Osteoblast (primary cell): ENCODE data around the gene ZNHIT2. TPM values are rescaled to one million over a fixed set of nuclear protein-coding genes. Genes with fewer than 3 reads are reported as not detected.
A peak's percentile ranks its signal among the peaks of the same experiment; 100 is the strongest.

Experiments used
- DNase-seq: peaks from one replicate; pipeline ENCODE4 v3.0.0; 2011; ENCODE audit warnings: low spot score, mixed read lengths; ENCODE audit not compliant: insufficient read length; ENCODE audit errors: missing footprints
- H2AFZ ChIP-seq: 2 replicates; pipeline ENCODE4 v1.6.0; 2011; ENCODE audit warnings: mild to moderate bottlenecking, low read length
- H3K27ac ChIP-seq: 2 replicates; pipeline ENCODE4 v1.5.1; 2011; ENCODE audit warnings: mild to moderate bottlenecking, low read depth, low read length, moderate library complexity
- H3K27me3 ChIP-seq: 2 replicates; pipeline ENCODE4 v1.6.0; 2012; ENCODE audit warnings: mild to moderate bottlenecking, control low read depth, inconsistent platforms, low read length, moderate library complexity; ENCODE audit not compliant: insufficient read depth
- H3K36me3 ChIP-seq: 2 replicates; pipeline ENCODE4 v1.5.1; 2011; ENCODE audit warnings: mild to moderate bottlenecking, low read length, control low read depth, moderate library complexity; ENCODE audit not compliant: insufficient read depth
- H3K4me1 ChIP-seq: 2 replicates; pipeline ENCODE4 v1.5.1; 2011; ENCODE audit warnings: mild to moderate bottlenecking, low read length, control low read depth, moderate library complexity; ENCODE audit not compliant: insufficient read depth
- H3K4me2 ChIP-seq: 2 replicates; pipeline ENCODE4 v1.6.0; 2011; ENCODE audit warnings: mild to moderate bottlenecking, low read length; ENCODE audit not compliant: insufficient read depth
- H3K4me3 ChIP-seq: fragments of 200-600 bp; sonication (generic); 3 replicates; pipeline ENCODE4 v1.5.1; 2012; ENCODE audit warnings: mild to moderate bottlenecking, low read length, inconsistent platforms; ENCODE audit not compliant: insufficient read depth
- H3K79me2 ChIP-seq: 2 replicates; pipeline ENCODE4 v1.6.0; 2012; ENCODE audit warnings: mild to moderate bottlenecking, low read length, control low read depth, inconsistent platforms; ENCODE audit not compliant: insufficient read depth
- H3K9me3 ChIP-seq: 2 replicates; pipeline ENCODE4 v1.5.1; 2011; ENCODE audit warnings: low read depth, low read length, control low read depth
- H4K20me1 ChIP-seq: 2 replicates; pipeline ENCODE4 v1.6.0; 2012; ENCODE audit warnings: mild to moderate bottlenecking, low read length, control low read depth; ENCODE audit not compliant: insufficient read depth
- small RNA-seq: library from RNA; depleted of rRNA; stranded (forward); fragments of <200 nt; gene quantifications from one replicate; pipeline ENCODE3, GENCODE V24; 2012
- total RNA-seq: library from RNA; depleted of rRNA; stranded (reverse); fragments of >200 nt; gene quantifications from 2 replicates; pipeline ENCODE4 v1.2.3, GENCODE V29; 2012
- TF ChIP-seq, protein P1 (sequence below): IDR thresholded peaks from 2 replicates; pipeline ENCODE4 v1.5.1; 2011; ENCODE audit warnings: mild to moderate bottlenecking, low read depth, low read length, moderate library complexity; ENCODE audit errors: extremely low read depth

The ZNHIT2 gene
- total RNA-seq, 1 donor = 12.3 TPM

GRCh38 chr11:65066805-65067291 is 50.7 kb downstream of the ZNHIT2 start:
- H3K36me3 ChIP-seq = no peaks in the 10 kb centered on the region
- H3K27me3 ChIP-seq = no peaks in the 10 kb centered on the region
- H3K4me3 ChIP-seq = no peak overlapping the region
- H3K4me1 ChIP-seq = no peaks in the 10 kb centered on the region
- no peaks in the 10 kb centered on the region for H3K9me3 ChIP-seq
- TF ChIP-seq, protein P1, sequence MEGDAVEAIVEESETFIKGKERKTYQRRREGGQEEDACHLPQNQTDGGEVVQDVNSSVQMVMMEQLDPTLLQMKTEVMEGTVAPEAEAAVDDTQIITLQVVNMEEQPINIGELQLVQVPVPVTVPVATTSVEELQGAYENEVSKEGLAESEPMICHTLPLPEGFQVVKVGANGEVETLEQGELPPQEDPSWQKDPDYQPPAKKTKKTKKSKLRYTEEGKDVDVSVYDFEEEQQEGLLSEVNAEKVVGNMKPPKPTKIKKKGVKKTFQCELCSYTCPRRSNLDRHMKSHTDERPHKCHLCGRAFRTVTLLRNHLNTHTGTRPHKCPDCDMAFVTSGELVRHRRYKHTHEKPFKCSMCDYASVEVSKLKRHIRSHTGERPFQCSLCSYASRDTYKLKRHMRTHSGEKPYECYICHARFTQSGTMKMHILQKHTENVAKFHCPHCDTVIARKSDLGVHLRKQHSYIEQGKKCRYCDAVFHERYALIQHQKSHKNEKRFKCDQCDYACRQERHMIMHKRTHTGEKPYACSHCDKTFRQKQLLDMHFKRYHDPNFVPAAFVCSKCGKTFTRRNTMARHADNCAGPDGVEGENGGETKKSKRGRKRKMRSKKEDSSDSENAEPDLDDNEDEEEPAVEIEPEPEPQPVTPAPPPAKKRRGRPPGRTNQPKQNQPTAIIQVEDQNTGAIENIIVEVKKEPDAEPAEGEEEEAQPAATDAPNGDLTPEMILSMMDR = no peak
- H3K79me2 ChIP-seq = no peaks in the 10 kb centered on the region
- H3K4me2 ChIP-seq = no peak overlapping the region
- no peaks in the 10 kb centered on the region for H4K20me1 ChIP-seq
- peak; percentile 70 for DNase-seq
- no peak overlapping the region for H2AFZ ChIP-seq
- no peak overlapping the region for H3K27ac ChIP-seq

Small RNA genes lying within 50 kb of the gene (small RNA-seq; reads per million reads assigned to genes)
- gene HIGD1AP10 (not detected), gene PDCL2P2 (not detected), gene RNU2-23P (43.7 reads per million, percentile 96 among the genes with 10 or more reads in this experiment)

Other genes starting within 250 kb of the ZNHIT2 start
- gene EHD1, start 239.1 kb downstream of the ZNHIT2 start, total RNA-seq = 51.3 and 51.4 TPM in 2 replicates
- 20.0 and 25.7 TPM in 2 replicates for gene ATG2A, start 200.5 kb downstream of the ZNHIT2 start, total RNA-seq
- 6.2 and 6.8 TPM in 2 replicates for gene PPP2R5B, start 193.0 kb downstream of the ZNHIT2 start, total RNA-seq
- gene GPHA2, start 181.8 kb downstream of the ZNHIT2 start, total RNA-seq = not detected in 2 replicates
- gene MAJIN, start 145.6 kb downstream of the ZNHIT2 start, total RNA-seq = not detected in 2 replicates
- 0.29 and 1.4 TPM in 2 replicates for gene BATF2, start 120.7 kb downstream of the ZNHIT2 start, total RNA-seq
- 66.3 and 78.5 TPM in 2 replicates for gene ARL2, start 103.5 kb downstream of the ZNHIT2 start, total RNA-seq
- gene SNX15, start 90.3 kb downstream of the ZNHIT2 start, total RNA-seq = 12.3 and 13.0 TPM in 2 replicates
- gene SAC3D1, start 76.5 kb downstream of the ZNHIT2 start, total RNA-seq = 7.6 and 9.7 TPM in 2 replicates
- 15.6 and 17.7 TPM in 2 replicates for gene NAALADL1, start 59.1 kb downstream of the ZNHIT2 start, total RNA-seq
- 2.1 and 3.3 TPM in 2 replicates for gene CDCA5, start 33.7 kb downstream of the ZNHIT2 start, total RNA-seq
- 38.6 and 39.4 TPM in 2 replicates for gene ZFPL1, start 33.5 kb downstream of the ZNHIT2 start, total RNA-seq
- gene VPS51, start 21.5 kb downstream of the ZNHIT2 start, total RNA-seq = 122 and 153 TPM in 2 replicates
- gene TM7SF2, start 5.8 kb downstream of the ZNHIT2 start, total RNA-seq = 8.8 and 10.1 TPM in 2 replicates
- gene FAU, start 4.4 kb upstream of the ZNHIT2 start, total RNA-seq = 94.3 and 118 TPM in 2 replicates
- gene MRPL49, start 4.6 kb upstream of the ZNHIT2 start, total RNA-seq = 37.4 and 41.6 TPM in 2 replicates
- 10.3 and 11.9 TPM in 2 replicates for gene SYVN1, start 16.8 kb upstream of the ZNHIT2 start, total RNA-seq
- gene SPDYC, start 52.5 kb upstream of the ZNHIT2 start, total RNA-seq = not detected in 2 replicates
- 102 and 116 TPM in 2 replicates for gene CAPN1, start 64.2 kb upstream of the ZNHIT2 start, total RNA-seq
- gene POLA2, start 144.3 kb upstream of the ZNHIT2 start, total RNA-seq = 4.3 and 6.2 TPM in 2 replicates
- 15.0 and 15.6 TPM in 2 replicates for gene CDC42EP2, start 197.2 kb upstream of the ZNHIT2 start, total RNA-seq
- gene DPF2, start 216.2 kb upstream of the ZNHIT2 start, total RNA-seq = 44.2 and 48.1 TPM in 2 replicates
- not detected in 2 replicates for gene TIGD3, start 237.1 kb upstream of the ZNHIT2 start, total RNA-seq